H9 (cell line): ENCODE measurements around the gene PXDC1. TPM values are rescaled to one million over a fixed set of nuclear protein-coding genes. Genes with fewer than 3 reads are reported as not detected.
A peak's percentile ranks its signal among the peaks of the same experiment; 100 is the strongest.

ENCODE experiments used
- DNase-seq: peaks from one replicate; pipeline ENCODE4 v3.0.0-alpha.2; 2017
- H2AFZ ChIP-seq: one replicate; pipeline ENCODE4 v1.6.1; 2013; ENCODE audit warnings: mild to moderate bottlenecking, low read length, control low read depth, moderate library complexity
- H2AK5ac ChIP-seq: 2 replicates; pipeline ENCODE4 v1.6.1; 2013; ENCODE audit warnings: low read length, control low read depth, mixed read lengths; ENCODE audit not compliant: insufficient read length
- H2BK120ac ChIP-seq: one replicate; pipeline ENCODE4 v1.6.1; 2013; ENCODE audit warnings: low read depth, mild to moderate bottlenecking, low read length, control low read depth, inconsistent platforms; ENCODE audit not compliant: poor library complexity, severe bottlenecking
- H2BK12ac ChIP-seq: 2 replicates; pipeline ENCODE4 v1.6.1; 2013; ENCODE audit warnings: low read length, control low read depth, mixed read lengths, low read depth; ENCODE audit not compliant: insufficient read length
- H2BK15ac ChIP-seq: 2 replicates; pipeline ENCODE4 v1.6.1; 2013; ENCODE audit warnings: low read depth, low read length, control low read depth
- H2BK20ac ChIP-seq: one replicate; pipeline ENCODE4 v1.6.1; 2013; ENCODE audit warnings: low read depth, mild to moderate bottlenecking, low read length, control low read depth, inconsistent platforms; ENCODE audit not compliant: poor library complexity, severe bottlenecking
- H2BK5ac ChIP-seq: 2 replicates; pipeline ENCODE4 v1.6.1; 2013; ENCODE audit warnings: low read length, control low read depth, mixed read lengths; ENCODE audit not compliant: insufficient read length
- H3K14ac ChIP-seq: 2 replicates; pipeline ENCODE4 v1.6.1; 2013; ENCODE audit warnings: low read length, control low read depth; ENCODE audit not compliant: insufficient read depth
- H3K18ac ChIP-seq: 2 replicates; pipeline ENCODE4 v1.6.1; 2013; ENCODE audit warnings: low read depth, mild to moderate bottlenecking, mixed read lengths, low read length, control low read depth; ENCODE audit not compliant: insufficient read length
- H3K23ac ChIP-seq: 2 replicates; pipeline ENCODE4 v1.6.1; 2013; ENCODE audit warnings: low read length, control low read depth, mixed read lengths, low read depth; ENCODE audit not compliant: insufficient read length
- H3K23me2 ChIP-seq: 2 replicates; pipeline ENCODE4 v1.6.1; 2013; ENCODE audit warnings: low read depth, mild to moderate bottlenecking, mixed read lengths, low read length, control low read depth; ENCODE audit not compliant: insufficient read length, poor library complexity, severe bottlenecking
- H3K27ac ChIP-seq: 2 replicates; pipeline ENCODE4 v1.5.1; 2013; ENCODE audit warnings: low read length, control low read depth, mixed read lengths, low read depth; ENCODE audit not compliant: insufficient read length
- H3K27me3 ChIP-seq: 2 replicates; pipeline ENCODE4 v1.6.1; 2013; ENCODE audit warnings: low read length, control low read depth, inconsistent platforms; ENCODE audit not compliant: insufficient read depth
- H3K4ac ChIP-seq: 2 replicates; pipeline ENCODE4 v1.6.1; 2013; ENCODE audit warnings: low read depth, mild to moderate bottlenecking, control low read depth, inconsistent platforms, low read length, moderate library complexity
- H3K4me1 ChIP-seq: 2 replicates; pipeline ENCODE4 v1.6.1; 2013; ENCODE audit warnings: low read length, control low read depth, inconsistent platforms; ENCODE audit not compliant: insufficient read depth
- H3K4me2 ChIP-seq: 2 replicates; pipeline ENCODE4 v1.6.1; 2013; ENCODE audit warnings: low read length, control low read depth, mixed read lengths; ENCODE audit not compliant: insufficient read length, insufficient read depth
- H3K56ac ChIP-seq: 2 replicates; pipeline ENCODE4 v1.6.1; 2013; ENCODE audit warnings: low read depth, mild to moderate bottlenecking, mixed read lengths, low read length, control low read depth; ENCODE audit not compliant: insufficient read length
- H3K79me1 ChIP-seq: 2 replicates; pipeline ENCODE4 v1.6.1; 2013; ENCODE audit warnings: low read depth, mild to moderate bottlenecking, moderate library complexity, low read length, control low read depth, inconsistent platforms; ENCODE audit not compliant: insufficient read depth, poor library complexity, severe bottlenecking
- H3K79me2 ChIP-seq: 2 replicates; pipeline ENCODE4 v1.6.1; 2013; ENCODE audit warnings: low read length, control low read depth, inconsistent platforms; ENCODE audit not compliant: insufficient read depth
- H3K9ac ChIP-seq: 2 replicates; pipeline ENCODE4 v1.6.1; 2013; ENCODE audit warnings: low read length, control low read depth, mixed read lengths; ENCODE audit not compliant: insufficient read length; ENCODE audit errors: extremely low read depth
- H3K9me3 ChIP-seq: one replicate; pipeline ENCODE4 v1.6.1; 2013; ENCODE audit warnings: low read depth, low read length, inconsistent platforms; ENCODE audit not compliant: control insufficient read depth
- H3T11ph ChIP-seq: one replicate; pipeline ENCODE4 v1.6.1; 2013; ENCODE audit warnings: mild to moderate bottlenecking, low read length, control low read depth, inconsistent platforms
- H4K20me1 ChIP-seq: one replicate; pipeline ENCODE4 v1.6.1; 2013; ENCODE audit not compliant: control insufficient read depth, insufficient read length, insufficient read depth
- H4K5ac ChIP-seq: 2 replicates; pipeline ENCODE4 v1.6.1; 2013; ENCODE audit warnings: low read depth, mild to moderate bottlenecking, mixed read lengths, low read length, control low read depth; ENCODE audit not compliant: insufficient read length
- H4K8ac ChIP-seq: replicated peaks from 2 replicates; pipeline ENCODE4 v1.6.1; 2013; ENCODE audit warnings: low read length, control low read depth, mixed read lengths, low read depth; ENCODE audit not compliant: insufficient read length
- H4K91ac ChIP-seq: 2 replicates; pipeline ENCODE4 v1.6.1; 2013; ENCODE audit warnings: low read depth, mild to moderate bottlenecking, moderate library complexity, mixed read lengths, low read length, control low read depth; ENCODE audit not compliant: insufficient read length
- H3K27ac Mint-ChIP-seq, 3 experiments: 2 replicates in 2 of 3; 3 replicates in 1 of 3; pipeline ENCODE4 v1.8.0; 2020 to 2021; ENCODE audit warnings: mixed read lengths in 3 of 3, mild to moderate bottlenecking in 1 of 3, moderate library complexity in 1 of 3
- H3K27me3 Mint-ChIP-seq: 2 replicates; pipeline ENCODE4 v1.8.0; 2021; ENCODE audit warnings: low read depth, mild to moderate bottlenecking, moderate library complexity, mixed read lengths
- H3K36me3 Mint-ChIP-seq, 3 experiments: 2 replicates in 2 of 3; 3 replicates in 1 of 3; pipeline ENCODE4 v1.8.0; 2020 to 2021; ENCODE audit warnings: low read depth in 3 of 3, mixed read lengths in 3 of 3; ENCODE audit not compliant: insufficient read depth in 1 of 3
- H3K4me1 Mint-ChIP-seq, 2 experiments: 2 replicates each; pipeline ENCODE4 v1.8.0; 2020; ENCODE audit warnings: mixed read lengths in 2 of 2
- H3K4me3 Mint-ChIP-seq, 2 experiments: 2 replicates in 1 of 2; 3 replicates in 1 of 2; pipeline ENCODE4 v1.8.0; 2020 to 2021; ENCODE audit warnings: mild to moderate bottlenecking in 2 of 2, mixed read lengths in 2 of 2, moderate library complexity in 1 of 2
- H3K9me3 Mint-ChIP-seq, 2 experiments: 2 replicates in 1 of 2; 3 replicates in 1 of 2; pipeline ENCODE4 v1.8.0; 2020; ENCODE audit warnings: mild to moderate bottlenecking in 2 of 2, mixed read lengths in 2 of 2, moderate library complexity in 1 of 2
- WGBS: extraction: QIAGEN DNeasy Blood & Tissue Kit; methylation state at CpG from one replicate; pipeline ENCODE4 v1.1.7; 2013; ENCODE audit warnings: missing lambda C conversion rate, low lambda C conversion rate, mixed read lengths; ENCODE audit not compliant: insufficient read length; ENCODE audit errors: extremely low coverage; 5-methylcytosine and 5-hydroxymethylcytosine counted together
- total RNA-seq: library from RNA; stranded (reverse); gene quantifications from 2 replicates; pipeline ENCODE4 v1.2.1, GENCODE V29; 2021
- TF ChIP-seq, protein P1 (sequence below): fragments of 200-600 bp; sonication (generic); conservative IDR thresholded peaks from 3 replicates; pipeline ENCODE4 v1.8.0; 2021; ENCODE audit warnings: antibody characterized with exemption, mild to moderate bottlenecking

PXDC1 gene
- total RNA-seq, 1 experiment from 2014 or later, result 3.1 TPM

GRCh38 chr6:3770023-3770720 is 18.7 kb upstream of the PXDC1 start:
- no peaks in the 10 kb centered on the region for H3K9me3 ChIP-seq
- peak; percentile 63 for DNase-seq
- no peak overlapping the region for H2AFZ ChIP-seq
- H2BK15ac ChIP-seq, result no peak overlapping the region
- no peak overlapping the region for H3K27ac ChIP-seq
- no peaks in the 10 kb centered on the region for H3K79me1 ChIP-seq
- H3K4me2 ChIP-seq, result no peak overlapping the region
- H4K5ac ChIP-seq, result no peak overlapping the region
- no peak overlapping the region for H3K56ac ChIP-seq
- H3K23ac ChIP-seq, result no peak overlapping the region
- no peak overlapping the region for H3K4ac ChIP-seq
- H3K18ac ChIP-seq, result no peak overlapping the region
- Mint-ChIP-seq H3K27me3 (no peaks in the 10 kb centered on the region; the same call in 1 of the 2 replicates), H3K4me1 (peaks cover 18 to 22% of the 10 kb centered on the region in 2 experiments), H3K27ac (no peak overlapping the region), H3K4me3 (peak overlapping the region in 1 of 2 experiments; percentile 31; a peak in 2 of 5 replicates), H3K9me3 (no peaks in the 10 kb centered on the region), H3K36me3 (no peaks in the 10 kb centered on the region)
- H4K8ac ChIP-seq, result no peak overlapping the region
- H2AK5ac ChIP-seq, result no peak overlapping the region
- TF ChIP-seq, protein P1, sequence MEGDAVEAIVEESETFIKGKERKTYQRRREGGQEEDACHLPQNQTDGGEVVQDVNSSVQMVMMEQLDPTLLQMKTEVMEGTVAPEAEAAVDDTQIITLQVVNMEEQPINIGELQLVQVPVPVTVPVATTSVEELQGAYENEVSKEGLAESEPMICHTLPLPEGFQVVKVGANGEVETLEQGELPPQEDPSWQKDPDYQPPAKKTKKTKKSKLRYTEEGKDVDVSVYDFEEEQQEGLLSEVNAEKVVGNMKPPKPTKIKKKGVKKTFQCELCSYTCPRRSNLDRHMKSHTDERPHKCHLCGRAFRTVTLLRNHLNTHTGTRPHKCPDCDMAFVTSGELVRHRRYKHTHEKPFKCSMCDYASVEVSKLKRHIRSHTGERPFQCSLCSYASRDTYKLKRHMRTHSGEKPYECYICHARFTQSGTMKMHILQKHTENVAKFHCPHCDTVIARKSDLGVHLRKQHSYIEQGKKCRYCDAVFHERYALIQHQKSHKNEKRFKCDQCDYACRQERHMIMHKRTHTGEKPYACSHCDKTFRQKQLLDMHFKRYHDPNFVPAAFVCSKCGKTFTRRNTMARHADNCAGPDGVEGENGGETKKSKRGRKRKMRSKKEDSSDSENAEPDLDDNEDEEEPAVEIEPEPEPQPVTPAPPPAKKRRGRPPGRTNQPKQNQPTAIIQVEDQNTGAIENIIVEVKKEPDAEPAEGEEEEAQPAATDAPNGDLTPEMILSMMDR, result no peak
- no CpG with 5 or more reads among the region's 10 CpGs for WGBS
- H3K23me2 ChIP-seq, result no peaks in the 10 kb centered on the region
- no peak overlapping the region for H2BK5ac ChIP-seq
- H3K14ac ChIP-seq, result no peak overlapping the region
- H4K20me1 ChIP-seq, result no peaks in the 10 kb centered on the region
- no peaks in the 10 kb centered on the region for H3K79me2 ChIP-seq
- H3K4me1 ChIP-seq, result no peaks in the 10 kb centered on the region; the same call in 1 of the 2 replicates
- no peak overlapping the region for H3T11ph ChIP-seq
- H2BK120ac ChIP-seq, result no peak overlapping the region
- H4K91ac ChIP-seq, result no peak overlapping the region
- no peak overlapping the region for H3K9ac ChIP-seq
- no peak overlapping the region for H2BK20ac ChIP-seq
- H3K27me3 ChIP-seq, result no peaks in the 10 kb centered on the region
- H2BK12ac ChIP-seq, result no peak overlapping the region
